GM18505 (cell line): ENCODE results near the gene SRPRA.

Experiments
- ATAC-seq: cut with Tn5 transposase; IDR thresholded peaks from one replicate; pipeline ENCODE4 v1.9.1; 2021; ENCODE audit not compliant: unreplicated experiment
- POLR2A ChIP-seq: IDR thresholded peaks from 4 replicates; pipeline ENCODE4 v1.6.1; 2011; ENCODE audit warnings: borderline replicate concordance; ENCODE audit not compliant: insufficient read depth, insufficient read length; ENCODE audit errors: extremely low read depth

The SRPRA gene

GRCh38 chr11:126304457-126305075 is 35.9 kb upstream of the SRPRA start:
- TF ChIP-seq POLR2A: no peak
- ATAC-seq: no peak

DNA sequence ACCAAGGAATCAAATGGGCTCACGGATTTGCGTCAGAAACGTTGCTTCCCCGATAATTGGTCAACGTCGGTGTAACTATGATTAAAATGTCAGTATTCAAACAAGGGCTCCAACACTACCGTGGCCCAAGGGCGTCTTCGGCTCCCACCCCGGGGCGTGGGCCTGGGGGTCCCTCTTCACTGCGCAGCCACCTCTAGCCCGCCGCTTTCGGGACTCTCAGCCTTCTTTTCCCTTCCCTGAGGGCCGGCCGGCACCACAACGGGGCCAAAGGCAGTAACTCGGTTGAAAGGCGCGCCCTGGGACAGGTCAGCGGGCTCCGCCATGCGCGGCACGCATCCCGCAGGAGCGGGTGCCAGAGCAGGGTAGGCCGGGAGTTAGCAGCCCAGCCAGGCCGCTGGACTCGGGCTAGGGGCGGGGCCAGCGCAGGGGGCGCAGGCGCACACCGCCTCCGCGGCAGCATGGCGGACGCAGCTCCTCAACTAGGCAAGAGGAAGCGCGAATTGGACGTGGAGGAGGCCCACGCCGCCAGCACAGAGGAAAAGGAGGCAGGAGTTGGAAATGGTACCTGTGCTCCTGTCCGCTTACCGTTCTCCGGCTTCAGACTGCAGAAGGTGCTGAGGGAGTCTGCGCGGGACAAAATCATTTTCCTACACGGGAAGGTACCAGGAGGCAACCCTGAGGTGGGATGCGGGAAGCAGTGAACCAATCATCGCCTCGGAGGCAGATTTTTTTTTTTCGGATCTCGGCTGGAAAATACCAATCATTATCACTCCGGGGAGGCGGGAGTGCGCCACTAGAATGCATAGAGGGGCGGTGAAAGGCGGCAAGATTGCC is 35.1 kb upstream of the SRPRA start, which contains the start of gene DCPS:
DCPS (plus strand) TSS at position 438 of the 834 bp plus-strand sequence; CDS start at position 459, 21 bp downstream.
- peak; percentile 98 for TF ChIP-seq POLR2A

DNA sequence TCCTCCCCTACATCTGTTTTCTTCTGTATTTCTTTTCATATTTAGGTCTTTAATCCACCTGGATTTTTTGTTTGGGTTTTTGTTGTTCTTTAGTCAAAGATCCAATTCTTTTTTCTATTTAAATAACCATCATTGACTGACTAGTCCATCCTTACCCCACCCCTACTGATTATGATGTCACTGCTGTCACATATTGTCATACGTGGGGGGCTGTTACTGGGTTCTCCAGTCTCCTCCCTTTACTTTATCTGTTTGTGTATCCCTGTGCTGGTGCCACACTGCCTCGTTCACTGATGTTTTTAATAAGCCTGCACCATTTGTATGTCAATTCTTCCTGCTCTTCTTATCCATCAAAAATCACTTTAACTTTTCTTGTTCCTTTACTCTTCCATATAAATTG is 28.3 kb upstream of the SRPRA start:
- ATAC-seq: no peak
- no peak for TF ChIP-seq POLR2A

More for the DNA sequence above, 35.1 kb upstream of the SRPRA start, which contains the start of gene DCPS:
- peak; percentile 93 for ATAC-seq

- ATAC-seq: no peak
Observed at GRCh38 chr11:126293726-126294125, 25.0 kb upstream of the SRPRA start.

GRCh38 chr11:126290887-126291286 is 22.2 kb upstream of the SRPRA start:
- ATAC-seq: no peak
- no peak for TF ChIP-seq POLR2A

More at GRCh38 chr11:126293726-126294125, 25.0 kb upstream of the SRPRA start:
- TF ChIP-seq POLR2A: no peak

- ATAC-seq: no peak
- TF ChIP-seq POLR2A: no peak
Observed at GRCh38 chr11:126288237-126288636, 19.5 kb upstream of the SRPRA start.

GRCh38 chr11:126284829-126285228 is 16.1 kb upstream of the SRPRA start:
- no peak for TF ChIP-seq POLR2A
- peak; percentile 53 for ATAC-seq

DNA sequence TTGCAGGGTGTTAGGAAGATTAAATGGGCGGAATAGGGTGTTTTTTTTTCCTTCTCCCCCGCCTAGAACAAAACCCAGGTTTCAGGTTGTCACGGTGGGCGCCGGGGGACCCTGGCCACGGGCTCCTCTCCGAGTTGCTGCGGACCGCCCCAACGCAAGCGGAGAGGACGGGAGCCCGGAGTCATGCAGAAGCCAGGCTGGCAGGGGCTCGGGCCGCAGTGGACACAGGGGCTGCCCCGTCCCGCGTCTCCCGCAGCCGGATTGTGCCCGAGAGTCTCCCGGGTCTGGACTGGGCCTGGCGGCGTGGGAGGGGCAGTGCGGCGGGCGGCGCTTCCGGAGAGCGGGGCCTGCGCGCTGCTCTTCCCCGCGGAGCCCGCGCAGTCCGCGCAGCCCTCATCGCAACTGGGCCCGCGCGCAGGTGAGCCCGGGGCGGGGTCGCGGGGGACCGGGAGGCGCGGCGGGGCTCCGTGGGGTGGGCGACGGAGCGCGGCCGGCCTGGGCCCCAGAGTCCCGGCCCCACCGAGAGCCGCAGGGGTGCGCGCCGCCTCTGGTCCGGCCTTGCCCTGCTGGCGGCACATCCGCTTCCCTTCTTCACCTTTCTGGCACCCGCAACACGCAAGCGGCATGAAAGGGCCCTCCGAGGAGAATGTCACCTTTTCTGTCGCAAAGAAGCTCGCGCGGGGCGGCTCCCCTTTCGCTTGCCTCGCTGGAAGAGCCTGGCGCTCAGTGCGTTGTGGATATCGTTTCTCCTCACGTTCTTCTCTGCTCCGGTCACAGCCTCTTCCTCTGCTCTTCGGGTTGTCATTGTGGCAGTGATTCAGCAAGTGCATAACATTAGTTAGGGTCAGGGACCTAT is 14.3 kb upstream of the SRPRA start, which contains the start of gene TIRAP:
TIRAP (plus strand) TSS at position 358 of the 856 bp plus-strand sequence. CDS start 7,802 bp downstream, outside the sequence.
- peak; percentile 69 for TF ChIP-seq POLR2A
- ATAC-seq: peak; percentile 62

- no peak for ATAC-seq
Observed at GRCh38 chr11:126282361-126282735, 13.7 kb upstream of the SRPRA start.

GRCh38 chr11:126281666-126282175 is 13.0 kb upstream of the SRPRA start:
- TF ChIP-seq POLR2A: no peak
- no peak for ATAC-seq

More at GRCh38 chr11:126282361-126282735, 13.7 kb upstream of the SRPRA start:
- no peak for TF ChIP-seq POLR2A

DNA sequence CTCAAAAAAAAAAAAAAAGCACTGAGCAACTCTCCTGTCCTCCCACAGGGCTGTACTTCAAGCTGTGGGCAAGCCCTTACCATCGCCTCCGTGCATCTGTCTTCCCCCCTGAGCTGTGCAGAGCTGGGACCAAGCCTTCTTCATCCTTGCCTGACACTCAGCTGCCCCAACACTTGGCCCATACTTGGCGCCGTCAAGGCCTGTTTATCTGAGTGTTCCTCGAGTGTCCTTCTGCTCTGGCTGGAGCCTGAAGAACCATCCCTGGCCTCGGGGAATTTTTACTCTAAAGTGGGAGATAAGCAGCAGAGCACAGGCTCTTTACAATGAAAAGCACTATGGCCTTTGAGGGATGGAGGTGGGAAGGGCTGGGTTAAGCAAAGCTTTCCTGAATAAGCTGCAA is 12.6 kb upstream of the SRPRA start:
- no peak for ATAC-seq
- no peak for TF ChIP-seq POLR2A

DNA sequence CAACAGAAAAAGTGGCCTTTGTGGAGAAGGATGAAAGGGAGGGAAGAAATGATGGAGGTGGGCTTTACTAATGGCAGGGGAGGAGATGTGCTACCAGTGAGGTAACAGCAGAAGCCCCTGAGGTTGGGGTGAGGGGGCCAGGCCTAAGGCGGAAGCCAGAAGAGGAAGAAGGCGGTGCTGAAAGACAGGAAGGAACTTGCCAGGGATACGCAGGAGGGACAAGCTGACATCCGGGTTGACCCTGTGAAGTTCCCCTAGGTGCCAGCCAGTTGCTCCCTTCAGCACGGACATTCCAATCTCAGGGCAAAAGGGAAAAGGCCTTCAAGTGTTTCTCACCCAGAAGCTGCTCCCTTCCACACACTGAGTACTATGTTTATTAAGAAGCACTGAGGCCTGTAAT is 11.9 kb upstream of the SRPRA start:
- no peak for TF ChIP-seq POLR2A
- no peak for ATAC-seq

DNA sequence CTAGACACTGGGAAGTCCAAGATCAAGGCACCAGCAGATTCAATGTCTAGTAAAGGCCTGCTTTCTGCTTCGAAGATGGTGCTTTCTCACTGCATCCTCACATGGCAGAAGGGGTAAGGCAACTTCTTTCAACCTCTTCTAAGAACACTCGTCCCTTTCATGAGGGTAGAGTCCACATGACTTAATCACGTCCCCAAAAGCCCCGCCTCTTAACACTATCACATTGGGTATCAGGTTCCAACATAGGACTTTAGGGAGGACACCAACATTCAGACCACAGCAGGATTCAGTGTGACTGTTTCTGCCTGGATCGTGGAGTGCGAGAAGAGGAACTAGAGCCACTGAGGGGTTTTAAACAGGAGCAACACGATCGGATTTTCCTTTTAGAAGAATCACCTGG is 10.5 kb upstream of the SRPRA start:
- ATAC-seq: no peak
- TF ChIP-seq POLR2A: no peak

DNA sequence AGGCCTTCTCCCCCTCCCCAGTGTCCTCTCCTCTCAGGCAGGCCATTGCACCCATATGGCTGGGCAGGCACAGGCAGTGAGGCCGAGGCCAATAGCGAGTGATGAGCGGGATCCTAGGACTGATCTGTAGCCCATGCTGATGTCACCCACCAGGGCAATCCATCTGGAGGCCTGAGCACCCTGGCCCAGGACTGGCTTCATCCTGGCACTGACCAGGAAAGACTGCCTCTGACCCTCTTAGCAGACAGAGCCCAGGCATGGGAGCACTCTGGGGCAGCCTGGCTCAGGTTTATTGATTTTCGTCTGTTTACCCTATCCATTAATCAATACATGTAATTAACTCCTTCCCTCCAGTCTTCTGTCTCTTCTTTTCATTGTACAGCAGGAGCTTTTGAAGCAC is 9.1 kb upstream of the SRPRA start:
- no peak for ATAC-seq
- TF ChIP-seq POLR2A: no peak

- TF ChIP-seq POLR2A: no peak
- no peak for ATAC-seq
Observed at GRCh38 chr11:126277322-126277721, 8.6 kb upstream of the SRPRA start.
